OCI-LY1 (cell line): Measurements from ENCODE around the gene TOP2A.

Experiments used
- H2AFZ ChIP-seq: fragments of 200-600 bp; sonication (generic), shearing (Covaris generic); 2 replicates; pipeline ENCODE4 v1.6.0; 2014; ENCODE audit warnings: antibody characterized with exemption, mild to moderate bottlenecking, low read length
- H3F3A ChIP-seq: fragments of 200-600 bp; sonication (generic), shearing (Covaris generic); 2 replicates; pipeline ENCODE4 v1.6.0; 2014; ENCODE audit warnings: mild to moderate bottlenecking, antibody characterized with exemption, low read length, moderate library complexity; ENCODE audit not compliant: insufficient read depth
- H3K27ac ChIP-seq: fragments of 200-600 bp; sonication (generic); 2 replicates; pipeline ENCODE4 v1.5.1; 2014; ENCODE audit warnings: low read length, mixed run types, mild to moderate bottlenecking, low read depth; ENCODE audit not compliant: poor library complexity, severe bottlenecking
- H3K27me3 ChIP-seq: fragments of 200-600 bp; sonication (generic); 2 replicates; pipeline ENCODE4 v1.6.0; 2014; ENCODE audit warnings: antibody characterized with exemption, mild to moderate bottlenecking, low read length, moderate library complexity; ENCODE audit not compliant: insufficient read depth
- H3K36me3 ChIP-seq: fragments of 200-600 bp; sonication (generic); 2 replicates; pipeline ENCODE4 v1.6.1; 2014; ENCODE audit warnings: mild to moderate bottlenecking, antibody characterized with exemption, low read length, moderate library complexity, mixed read lengths; ENCODE audit not compliant: insufficient read depth
- H3K4me1 ChIP-seq: fragments of 200-600 bp; sonication (generic); 2 replicates; pipeline ENCODE4 v1.5.1; 2014; ENCODE audit warnings: mild to moderate bottlenecking, low read length, moderate library complexity; ENCODE audit not compliant: insufficient read depth, severe bottlenecking
- H3K4me2 ChIP-seq: fragments of 200-600 bp; sonication (generic), shearing (Covaris generic); 2 replicates; pipeline ENCODE4 v1.6.1; 2014; ENCODE audit warnings: low read length
- H3K4me3 ChIP-seq: fragments of 200-600 bp; sonication (generic); 2 replicates; pipeline ENCODE4 v1.5.1; 2014; ENCODE audit warnings: low read length, low read depth, mild to moderate bottlenecking, mixed read lengths; ENCODE audit not compliant: poor library complexity, severe bottlenecking
- H3K79me2 ChIP-seq: fragments of 200-600 bp; shearing (Covaris generic); 2 replicates; pipeline ENCODE4 v1.6.1; 2016; ENCODE audit warnings: mixed run types, low read length, mixed read lengths; ENCODE audit not compliant: insufficient read depth
- H3K9ac ChIP-seq: fragments of 200-600 bp; sonication (generic), shearing (Covaris generic); 2 replicates; pipeline ENCODE4 v1.6.1; 2014; ENCODE audit warnings: mild to moderate bottlenecking, low read length, mixed read lengths
- H3K9me2 ChIP-seq: fragments of 200-600 bp; sonication (generic), shearing (Covaris generic); 2 replicates; pipeline ENCODE4 v1.6.1; 2014; ENCODE audit warnings: low read depth, mild to moderate bottlenecking, low read length, mixed read lengths
- H3K9me3 ChIP-seq: fragments of 200-600 bp; shearing (Covaris generic); 2 replicates; pipeline ENCODE4 v1.6.1; 2014; ENCODE audit warnings: low read length, mixed read lengths
- H4K20me1 ChIP-seq: fragments of 200-600 bp; sonication (generic), shearing (Covaris generic); 2 replicates; pipeline ENCODE4 v1.6.0; 2016; ENCODE audit warnings: mild to moderate bottlenecking, low read length; ENCODE audit not compliant: insufficient read depth
- CTCF ChIP-seq: fragments of 200-600 bp; sonication (generic), shearing (Covaris generic); IDR thresholded peaks from 2 replicates; pipeline ENCODE4 v1.5.1; 2017; ENCODE audit warnings: mild to moderate bottlenecking, antibody characterized with exemption, low read length, moderate library complexity, mixed read lengths
- EZH2 ChIP-seq: fragments of 200-600 bp; sonication (generic), shearing (Covaris generic); IDR thresholded peaks from 2 replicates; pipeline ENCODE4 v1.8.0; 2017; ENCODE audit warnings: borderline replicate concordance, mixed run types, mild to moderate bottlenecking, antibody characterized with exemption, low read length, moderate library complexity, mixed read lengths

TOP2A gene

DNA sequence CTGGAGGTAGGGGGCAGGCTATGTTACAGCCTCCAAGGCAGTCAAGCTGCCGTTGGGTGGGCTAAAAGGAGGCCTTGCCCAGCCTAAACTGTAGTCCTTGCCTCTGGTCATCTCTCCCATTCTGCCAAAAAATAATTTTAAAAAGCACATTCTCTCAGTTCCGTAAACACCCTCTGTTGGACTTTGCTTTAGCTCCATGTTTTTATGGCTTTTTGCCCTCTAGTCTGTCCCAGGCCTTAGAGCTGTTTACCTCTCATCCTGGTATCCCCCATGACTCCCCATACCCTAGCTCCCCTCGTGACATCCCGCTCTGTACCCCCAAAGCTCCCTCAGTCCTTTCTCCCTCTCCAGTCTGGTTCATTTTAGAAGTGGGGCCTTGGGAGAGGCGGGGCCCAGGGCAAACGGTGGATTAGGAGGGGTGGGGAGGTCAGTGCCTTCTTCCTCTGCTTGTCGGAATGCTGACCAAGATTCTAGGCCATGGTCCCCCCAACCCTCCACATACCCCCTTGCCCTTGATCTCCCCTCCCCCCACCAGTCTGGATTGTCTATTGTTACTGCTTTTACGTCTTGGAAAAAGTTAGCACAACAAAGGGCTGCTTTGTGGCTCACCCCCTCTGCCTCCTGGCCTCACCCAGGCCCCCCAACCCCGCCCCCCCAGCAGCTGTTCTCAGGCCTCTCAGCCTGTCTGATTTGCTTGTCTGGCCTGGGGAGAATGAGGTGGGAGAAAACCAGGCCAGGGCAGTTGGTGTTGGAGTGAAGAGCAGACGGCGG, 71.5 kb downstream of the TOP2A start:
- H3K4me2 ChIP-seq = no peak overlapping the region
- TF ChIP-seq CTCF (no peak), EZH2 (no peak)
- H3K79me2 ChIP-seq = no peaks in the 10 kb centered on the region
- no peaks in the 10 kb centered on the region for H3K9me3 ChIP-seq
- H3K9me2 ChIP-seq = no peaks in the 10 kb centered on the region
- no peak overlapping the region for H3K27ac ChIP-seq
- no peaks in the 10 kb centered on the region for H3K36me3 ChIP-seq
- H3K4me1 ChIP-seq = peaks cover 17% of the 10 kb centered on the region
- peaks cover 5% of the 10 kb centered on the region; the same call in 1 of the 2 replicates for H3K27me3 ChIP-seq
- H4K20me1 ChIP-seq = no peaks in the 10 kb centered on the region
- no peak overlapping the region for H3K4me3 ChIP-seq
- H3K9ac ChIP-seq = no peak overlapping the region
- no peak overlapping the region for H2AFZ ChIP-seq
- no peaks in the 10 kb centered on the region for H3F3A ChIP-seq

- Histone ChIP-seq H3K36me3 (no peaks in the 10 kb centered on the region), H3F3A (0 out of 2 replicates have a peak, but pooled peaks cover 3% of the 10 kb centered on the region), H3K27ac (no peak overlapping the region), H3K27me3 (peaks cover 5% of the 10 kb centered on the region; the same call in 1 of the 2 replicates), H4K20me1 (no peaks in the 10 kb centered on the region), H3K4me2 (no peak overlapping the region; the same call in 1 of the 2 replicates), H2AFZ (no peak overlapping the region), H3K4me3 (no peak overlapping the region), H3K9me2 (no peaks in the 10 kb centered on the region), H3K9me3 (no peaks in the 10 kb centered on the region), H3K4me1 (peaks cover 22% of the 10 kb centered on the region), H3K9ac (no peak overlapping the region), H3K79me2 (no peaks in the 10 kb centered on the region)
- TF ChIP-seq EZH2 = no peak
These were observed 72.3 kb downstream of the TOP2A start for GRCh38 chr17:40345161-40345993.

DNA sequence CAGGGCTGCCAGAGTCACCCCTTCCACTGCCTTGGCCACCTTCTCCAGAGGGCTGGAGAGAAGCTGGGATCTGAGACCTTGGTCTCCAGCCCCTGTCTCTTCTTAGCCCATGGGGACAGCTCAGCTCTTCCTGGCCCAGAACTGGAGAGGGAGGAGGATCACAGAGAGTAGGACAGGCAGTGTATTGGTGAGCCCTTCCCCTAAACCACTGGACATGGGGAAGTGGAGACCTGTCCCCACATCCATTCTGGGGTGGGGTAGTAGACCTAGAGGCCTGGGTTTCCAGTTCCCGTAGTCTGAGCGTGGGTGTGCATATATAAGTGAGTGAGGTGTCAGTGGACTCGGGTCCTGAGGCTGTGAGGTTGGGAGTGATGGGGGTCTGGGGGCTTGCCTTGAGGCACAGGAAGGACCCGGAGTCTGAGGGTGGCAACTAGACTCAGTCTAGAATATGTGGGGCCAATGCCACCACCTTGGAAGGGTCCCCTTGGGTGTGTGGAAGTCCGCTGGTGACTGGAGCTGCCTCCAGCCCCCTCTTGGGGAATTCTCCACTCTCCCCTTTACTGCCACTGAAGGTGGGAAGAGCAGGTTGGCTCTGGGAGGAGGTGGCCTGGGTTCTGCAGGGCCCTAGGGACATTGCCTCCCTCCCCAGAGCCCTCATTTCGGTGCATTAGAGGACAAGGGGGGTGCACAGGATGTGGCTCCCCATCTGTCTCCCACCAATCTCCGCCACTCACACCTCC, 73.1 kb downstream of the TOP2A start:
- Histone ChIP-seq H3K4me2 (no peak overlapping the region; the same call in 1 of the 2 replicates), H3K79me2 (no peaks in the 10 kb centered on the region), H3F3A (0 out of 2 replicates have a peak, but pooled peaks cover 3% of the 10 kb centered on the region), H3K36me3 (no peaks in the 10 kb centered on the region), H3K9me2 (no peaks in the 10 kb centered on the region), H3K4me3 (no peak overlapping the region), H3K27me3 (peaks cover 5% of the 10 kb centered on the region; the same call in 1 of the 2 replicates), H2AFZ (no peak overlapping the region), H3K9ac (no peak overlapping the region), H3K9me3 (no peaks in the 10 kb centered on the region), H3K4me1 (peaks cover 22% of the 10 kb centered on the region), H4K20me1 (no peaks in the 10 kb centered on the region), H3K27ac (no peak overlapping the region)
- no peak for TF ChIP-seq EZH2
- TF ChIP-seq CTCF = no peak
